Loucy (cell line): ENCODE measurements around the gene ZNF468.
A peak's percentile ranks its signal among the peaks of the same experiment; 100 is the strongest.
"Not testable (repeated sequence)": the region's sequence is repeated elsewhere in the genome, so short reads cannot be mapped to it uniquely, and the experiment has no call there.

Experiments used
- H2AFZ ChIP-seq: fragments of 200-600 bp; sonication (generic); 2 replicates; pipeline ENCODE4 v1.6.0; 2016; ENCODE audit warnings: antibody characterized with exemption, mild to moderate bottlenecking, low read length, moderate library complexity
- H3F3A ChIP-seq: fragments of 200-600 bp; 2 replicates; pipeline ENCODE4 v1.6.0; 2016; ENCODE audit warnings: antibody characterized with exemption, low read depth, mild to moderate bottlenecking
- H3K27me3 ChIP-seq: fragments of 200-600 bp; sonication (generic); 2 replicates; pipeline ENCODE4 v1.6.1; 2014; ENCODE audit warnings: low read length, mild to moderate bottlenecking; ENCODE audit not compliant: insufficient read depth, poor library complexity, severe bottlenecking
- H3K36me3 ChIP-seq: fragments of 200-600 bp; sonication (generic); 2 replicates; pipeline ENCODE4 v1.6.1; 2016; ENCODE audit warnings: low read length; ENCODE audit not compliant: insufficient read depth
- H3K4me1 ChIP-seq: fragments of 200-600 bp; sonication (generic); 2 replicates; pipeline ENCODE4 v1.5.1; 2014; ENCODE audit warnings: low read length, mild to moderate bottlenecking; ENCODE audit not compliant: insufficient read depth, poor library complexity, severe bottlenecking
- H3K4me2 ChIP-seq: fragments of 200-600 bp; sonication (generic); 2 replicates; pipeline ENCODE4 v1.6.0; 2014; ENCODE audit warnings: antibody characterized with exemption, low read length, low read depth, mild to moderate bottlenecking; ENCODE audit not compliant: poor library complexity, severe bottlenecking
- H3K4me3 ChIP-seq: fragments of 200-600 bp; sonication (generic); 2 replicates; pipeline ENCODE4 v1.5.1; 2014; ENCODE audit warnings: low read length, mild to moderate bottlenecking, mixed read lengths; ENCODE audit not compliant: poor library complexity, severe bottlenecking
- H3K79me2 ChIP-seq: fragments of 200-600 bp; sonication (generic); 2 replicates; pipeline ENCODE4 v1.6.1; 2014; ENCODE audit warnings: low read length; ENCODE audit not compliant: insufficient read depth
- H3K9ac ChIP-seq: fragments of 200-600 bp; sonication (generic); 2 replicates; pipeline ENCODE4 v1.6.0; 2014; ENCODE audit warnings: mild to moderate bottlenecking, low read depth, low read length, moderate library complexity; ENCODE audit not compliant: poor library complexity, severe bottlenecking
- H3K9me2 ChIP-seq: fragments of 200-600 bp; sonication (generic); replicated peaks from 2 replicates; pipeline ENCODE4 v1.6.1; 2016; ENCODE audit warnings: low read depth, low read length, mixed read lengths
- H3K9me3 ChIP-seq: fragments of 200-600 bp; sonication (generic); 2 replicates; pipeline ENCODE4 v1.6.1; 2014; ENCODE audit warnings: mild to moderate bottlenecking, antibody characterized with exemption, low read length, low read depth; ENCODE audit not compliant: insufficient read depth
- H4K20me1 ChIP-seq: fragments of 200-600 bp; sonication (generic); 2 replicates; pipeline ENCODE4 v1.6.0; 2014; ENCODE audit warnings: antibody characterized with exemption, low read length, mild to moderate bottlenecking; ENCODE audit not compliant: insufficient read depth, poor library complexity, severe bottlenecking
- CTCF ChIP-seq: fragments of 200-600 bp; sonication (generic); conservative IDR thresholded peaks from 2 replicates; pipeline ENCODE4 v1.5.1; 2014; ENCODE audit warnings: mild to moderate bottlenecking, antibody characterized with exemption, low read length
- EZH2phosphoT487 ChIP-seq: fragments of 200-600 bp; IDR thresholded peaks from 2 replicates; pipeline ENCODE4 v1.6.1; 2018; ENCODE audit warnings: antibody characterized with exemption, mild to moderate bottlenecking, moderate library complexity, borderline replicate concordance

The ZNF468 gene

GRCh38 chr19:52823676-52824075, 33.7 kb downstream of the ZNF468 start:
- Histone ChIP-seq H3K4me1 (no peaks in the 10 kb centered on the region), H4K20me1 (no peaks in the 10 kb centered on the region), H3K9ac (no peak overlapping the region), H3F3A (no peaks in the 10 kb centered on the region), H3K4me2 (no peak overlapping the region), H3K79me2 (peaks cover 11% of the 10 kb centered on the region), H3K27me3 (no peaks in the 10 kb centered on the region), H2AFZ (no peak overlapping the region), H3K36me3 (no peaks in the 10 kb centered on the region), H3K9me3 (no peaks in the 10 kb centered on the region), H3K4me3 (no peak overlapping the region), H3K9me2 (no peaks in the 10 kb centered on the region)
- no peak for TF ChIP-seq EZH2phosphoT487
- no peak for TF ChIP-seq CTCF

GRCh38 chr19:52821204-52821960, 36.0 kb downstream of the ZNF468 start, which contains the start of gene ZNF28:
Gene ZNF28, minus strand, starts transcription at chr19:52821633. Its CDS starts 3,675 bp downstream, at chr19:52817958.
- Histone ChIP-seq H3K4me3 (peak within 1 kb of the TSS; percentile 91), H2AFZ (peak within 1 kb of the TSS; percentile 84), H3K4me2 (peak within 1 kb of the TSS; percentile 95), H3K9ac (peak within 1 kb of the TSS; percentile 90), H3K79me2 (peaks cover 11% of the 10 kb centered on the region)
- H3K36me3 ChIP-seq, H3F3A ChIP-seq, H4K20me1 ChIP-seq, H3K27me3 ChIP-seq, H3K9me3 ChIP-seq, H3K4me1 ChIP-seq, H3K9me2 ChIP-seq: not testable (repeated sequence)

- not testable (repeated sequence) for H3K4me1 ChIP-seq, H4K20me1 ChIP-seq, H3K27me3 ChIP-seq, H3K36me3 ChIP-seq, H3F3A ChIP-seq, H3K9me2 ChIP-seq, H3K9me3 ChIP-seq
- peak overlapping the region; percentile 95 for H3K4me2 ChIP-seq
- peak overlapping the region; percentile 91 for H3K4me3 ChIP-seq
- peak overlapping the region; percentile 84 for H2AFZ ChIP-seq
- peaks cover 11% of the 10 kb centered on the region for H3K79me2 ChIP-seq
- peak overlapping the region; percentile 90 for H3K9ac ChIP-seq
Measured at GRCh38 chr19:52820472-52821203, 36.8 kb downstream of the ZNF468 start.

DNA sequence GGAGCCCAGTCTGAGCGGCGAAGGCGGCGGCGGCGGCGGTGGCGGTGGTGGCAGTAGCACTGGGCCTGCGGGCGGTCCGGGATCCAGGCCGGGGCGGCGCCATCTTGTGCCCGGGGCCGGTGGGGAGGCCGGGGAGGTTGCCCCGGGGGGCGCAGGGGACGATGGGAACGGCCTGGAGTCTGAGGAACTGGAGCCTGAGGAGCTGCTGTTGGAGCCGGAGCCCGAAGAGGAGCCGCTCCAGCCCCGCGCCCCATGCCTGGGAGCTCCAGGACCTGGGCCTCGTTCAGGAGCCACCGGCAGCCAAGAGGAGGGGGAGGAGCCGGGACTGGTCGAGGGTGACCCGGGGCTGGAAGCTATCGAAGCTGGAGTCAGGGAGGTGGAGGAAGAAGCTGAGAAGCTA, 47.6 kb downstream of the ZNF468 start:
- no peaks in the 10 kb centered on the region for H3K9me2 ChIP-seq
- no peak overlapping the region for H3K9ac ChIP-seq
- H3K4me3 ChIP-seq: no peak overlapping the region
- H3K79me2 ChIP-seq: no peaks in the 10 kb centered on the region
- H2AFZ ChIP-seq: no peak overlapping the region
- H3K36me3 ChIP-seq: peaks cover 16% of the 10 kb centered on the region; the same call in 1 of the 2 replicates
- H3K9me3 ChIP-seq: no peaks in the 10 kb centered on the region
- no peaks in the 10 kb centered on the region for H4K20me1 ChIP-seq
- H3K27me3 ChIP-seq: no peaks in the 10 kb centered on the region
- H3K4me2 ChIP-seq: no peak overlapping the region
- H3K4me1 ChIP-seq: no peaks in the 10 kb centered on the region
- TF ChIP-seq EZH2phosphoT487 (no peak), CTCF (no peak)
- no peaks in the 10 kb centered on the region for H3F3A ChIP-seq

GRCh38 chr19:52799950-52800640, 57.3 kb downstream of the ZNF468 start:
- not testable (repeated sequence) for H3K4me1 ChIP-seq, H3K9ac ChIP-seq, H2AFZ ChIP-seq, H3K79me2 ChIP-seq, H3F3A ChIP-seq, H3K4me3 ChIP-seq, H3K4me2 ChIP-seq, H4K20me1 ChIP-seq, H3K9me2 ChIP-seq, H3K27me3 ChIP-seq
- Histone ChIP-seq H3K36me3 (peaks cover 51% of the 10 kb centered on the region; the same call in 1 of the 2 replicates), H3K9me3 (peaks cover 32% of the 10 kb centered on the region; the same call in 1 of the 2 replicates)
